ENCODE results near the gene RABL6.
A peak's percentile ranks its signal among the peaks of the same experiment; 100 is the strongest.

Gene RABL6

GRCh38 chr9:136846376-136847087 lies 38.8 kb downstream of the RABL6 start:
- no peak for DNase-seq (ENCODE audit: low read depth in 4 of 4, low spot score in 1 of 4)

- no peak for DNase-seq (ENCODE audit: low read depth in 4 of 4, low spot score in 1 of 4)
Observed at GRCh38 chr9:136847088-136847825, 39.5 kb downstream of the RABL6 start.

- peak; percentile 38 to 78 (median 52) for DNase-seq (ENCODE audit: low read depth in 4 of 4, low spot score in 1 of 4)
Observed at GRCh38 chr9:136847826-136848392, 40.2 kb downstream of the RABL6 start.

- DNase-seq (ENCODE audit: low read depth in 4 of 4, low spot score in 1 of 4), result peak in 1 of 4 experiments; percentile 26
Observed at GRCh38 chr9:136848393-136849037, 40.8 kb downstream of the RABL6 start.

GRCh38 chr9:136849038-136849959 lies 41.6 kb downstream of the RABL6 start, which contains the start of gene PHPT1:
PHPT1 (plus strand) TSS chr9:136849409; CDS start chr9:136849431, 22 bp downstream.
- peak; percentile 80 to 97 (median 92) for DNase-seq (ENCODE audit: low read depth in 4 of 4, low spot score in 1 of 4)

- no peak for DNase-seq (ENCODE audit: low read depth in 4 of 4, low spot score in 1 of 4)
Observed at GRCh38 chr9:136849960-136850865, 42.5 kb downstream of the RABL6 start.

- no peak for DNase-seq (ENCODE audit: low read depth in 4 of 4, low spot score in 1 of 4)
Observed at GRCh38 chr9:136850866-136851775, 43.4 kb downstream of the RABL6 start.

- DNase-seq (ENCODE audit: low read depth in 4 of 4, low spot score in 1 of 4), result no peak
Observed at GRCh38 chr9:136851941-136852663, 44.4 kb downstream of the RABL6 start, which contains the start of gene MAMDC4. MAMDC4 (plus strand) TSS chr9:136852346; CDS start chr9:136852417, 71 bp downstream.

GRCh38 chr9:136852664-136853595 lies 45.2 kb downstream of the RABL6 start:
- DNase-seq (ENCODE audit: low read depth in 4 of 4, low spot score in 1 of 4), result no peak

- no peak for DNase-seq (ENCODE audit: low read depth in 4 of 4, low spot score in 1 of 4)
Observed at GRCh38 chr9:136853596-136854112, 45.9 kb downstream of the RABL6 start.

GRCh38 chr9:136854113-136854841 lies 46.5 kb downstream of the RABL6 start:
- no peak for DNase-seq (ENCODE audit: low read depth in 4 of 4, low spot score in 1 of 4)

GRCh38 chr9:136854842-136855460 lies 47.2 kb downstream of the RABL6 start:
- DNase-seq (ENCODE audit: low read depth in 4 of 4, low spot score in 1 of 4), result no peak

GRCh38 chr9:136855461-136856078 lies 47.8 kb downstream of the RABL6 start:
- DNase-seq (ENCODE audit: low read depth in 4 of 4, low spot score in 1 of 4), result no peak

- DNase-seq (ENCODE audit: low read depth in 4 of 4, low spot score in 1 of 4), result no peak
Observed at GRCh38 chr9:136856079-136856476, 48.3 kb downstream of the RABL6 start.
